ENCODE measurements around the gene FBXL4.

DNA sequence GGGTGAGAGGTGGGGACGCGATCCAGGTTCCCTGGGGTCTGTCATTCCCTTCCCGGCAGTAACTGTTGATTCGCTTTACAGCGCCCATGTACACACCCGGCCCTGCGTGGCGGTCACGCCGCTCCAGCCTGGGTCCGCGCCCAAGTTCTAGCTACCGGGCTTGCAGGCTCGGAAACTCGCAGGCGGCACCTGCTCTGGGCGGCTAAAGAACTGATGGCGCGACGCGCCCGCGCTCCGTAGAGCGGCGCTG lies 114.8 kb downstream of the FBXL4 start:
- no peak for TF ChIP-seq CTCF (IDR thresholded peaks at IDR 0.05)
- no peak for TF ChIP-seq POLR2A (IDR thresholded peaks at IDR 0.05)
